Measurements from ENCODE around the gene SERINC1. TPM values are rescaled to one million over a fixed set of nuclear protein-coding genes. Genes with fewer than 3 reads are reported as not detected.
A peak's percentile ranks its signal among the peaks of the same experiment; 100 is the strongest.

The SERINC1 gene
- total and polyA plus RNA-seq, 9 of the 15 experiments (the other 6 are each of a cell fraction or from before 2014, with no cell fraction given): 28.8 to 64.6 (median 39.7) TPM

DNA sequence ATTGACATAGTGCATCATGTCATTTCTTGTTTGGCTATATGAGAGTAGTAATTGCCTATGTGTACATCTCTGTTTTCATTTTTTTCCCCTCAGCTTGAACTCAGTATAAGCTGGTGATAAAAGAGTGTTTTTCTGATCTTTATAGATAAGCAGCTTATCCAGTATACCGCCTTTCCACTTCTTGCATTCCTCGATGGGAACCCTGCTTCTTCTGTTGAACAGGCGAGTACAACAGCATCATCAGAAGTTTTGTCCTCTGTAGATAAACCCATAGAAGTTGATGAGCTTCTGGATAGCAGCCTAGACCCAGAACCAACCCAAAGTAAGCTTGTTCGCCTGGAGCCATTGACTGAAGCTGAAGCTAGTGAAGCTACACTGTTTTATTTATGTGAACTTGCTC lies 39.8 kb downstream of the SERINC1 start (continued):
- TF ChIP-seq, protein P1, sequence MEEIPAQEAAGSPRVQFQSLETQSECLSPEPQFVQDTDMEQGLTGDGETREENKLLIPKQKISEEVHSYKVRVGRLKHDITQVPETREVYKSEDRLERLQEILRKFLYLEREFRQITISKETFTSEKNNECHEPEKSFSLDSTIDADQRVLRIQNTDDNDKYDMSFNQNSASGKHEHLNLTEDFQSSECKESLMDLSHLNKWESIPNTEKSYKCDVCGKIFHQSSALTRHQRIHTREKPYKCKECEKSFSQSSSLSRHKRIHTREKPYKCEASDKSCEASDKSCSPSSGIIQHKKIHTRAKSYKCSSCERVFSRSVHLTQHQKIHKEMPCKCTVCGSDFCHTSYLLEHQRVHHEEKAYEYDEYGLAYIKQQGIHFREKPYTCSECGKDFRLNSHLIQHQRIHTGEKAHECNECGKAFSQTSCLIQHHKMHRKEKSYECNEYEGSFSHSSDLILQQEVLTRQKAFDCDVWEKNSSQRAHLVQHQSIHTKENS (CRISPR knock-in tag; IDR thresholded peaks at IDR 0.05): no peak
- TF ChIP-seq ZNF431 (CRISPR knock-in tag; IDR thresholded peaks at IDR 0.05) (no peak), TEAD4 (IDR thresholded peaks at IDR 0.05; ENCODE audit: low read length) (peak; percentile 84), TEAD4 (CRISPR knock-in tag; IDR thresholded peaks at IDR 0.05; ENCODE audit: borderline replicate concordance) (no peak), SMAD1 (IDR thresholded peaks at IDR 0.05; ENCODE audit: low read depth, low read length, partially characterized antibody) (no peak), KLF16 (IDR thresholded peaks at IDR 0.05) (0 out of 2 replicates have a peak, but pooled peaks have one; percentile 12), BDP1 (IDR thresholded peaks at IDR 0.05; ENCODE audit: insufficient read depth, insufficient read length) (no peak), ILK (tag; IDR thresholded peaks at IDR 0.05; ENCODE audit: borderline replicate concordance, low read depth) (no peak), SLC30A9 (CRISPR knock-in tag; IDR thresholded peaks at IDR 0.05) (no peak), ARID1B (IDR thresholded peaks at IDR 0.05) (peak; percentile 78), FOXM1 (IDR thresholded peaks at IDR 0.05; ENCODE audit: low read depth) (peak; percentile 17; the same call in 1 of the 2 replicates), FOXM1 (CRISPR knock-in tag; IDR thresholded peaks at IDR 0.05; ENCODE audit: low read depth) (no peak), L3MBTL2 (IDR thresholded peaks at IDR 0.05) (no peak), ZNF23 (CRISPR knock-in tag; IDR thresholded peaks at IDR 0.05) (no peak), HNRNPL (IDR thresholded peaks at IDR 0.05; ENCODE audit: low read depth, low read length) (no peak), DPF2 (IDR thresholded peaks at IDR 0.05) (peak; percentile 67), OTX1 (CRISPR knock-in tag; IDR thresholded peaks at IDR 0.05) (no peak), ZNF316 (IDR thresholded peaks at IDR 0.05) (no peak), TAL1 (IDR thresholded peaks at IDR 0.05) (peak; percentile 61), ARNT (IDR thresholded peaks at IDR 0.05) (no peak), ZNF174 (CRISPR knock-in tag; IDR thresholded peaks at IDR 0.05) (no peak), HDAC2 (IDR thresholded peaks at IDR 0.05) (no peak), NR3C1 (CRISPR knock-in tag; IDR thresholded peaks at IDR 0.05) (no peak), CBFA2T2 (conservative IDR thresholded peaks at IDR 0.05) (peak; percentile 48; the same call in 1 of the 2 replicates), ZBED1 (IDR thresholded peaks at IDR 0.05) (no peak), LCOR (CRISPR knock-in tag; IDR thresholded peaks at IDR 0.05) (no peak), CEBPB (tag; IDR thresholded peaks at IDR 0.05) (no peak)
- TF ChIP-seq, protein P2, sequence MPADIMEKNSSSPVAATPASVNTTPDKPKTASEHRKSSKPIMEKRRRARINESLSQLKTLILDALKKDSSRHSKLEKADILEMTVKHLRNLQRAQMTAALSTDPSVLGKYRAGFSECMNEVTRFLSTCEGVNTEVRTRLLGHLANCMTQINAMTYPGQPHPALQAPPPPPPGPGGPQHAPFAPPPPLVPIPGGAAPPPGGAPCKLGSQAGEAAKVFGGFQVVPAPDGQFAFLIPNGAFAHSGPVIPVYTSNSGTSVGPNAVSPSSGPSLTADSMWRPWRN (IDR thresholded peaks at IDR 0.05; ENCODE audit: low read depth): no peak
- TF ChIP-seq, protein P3, sequence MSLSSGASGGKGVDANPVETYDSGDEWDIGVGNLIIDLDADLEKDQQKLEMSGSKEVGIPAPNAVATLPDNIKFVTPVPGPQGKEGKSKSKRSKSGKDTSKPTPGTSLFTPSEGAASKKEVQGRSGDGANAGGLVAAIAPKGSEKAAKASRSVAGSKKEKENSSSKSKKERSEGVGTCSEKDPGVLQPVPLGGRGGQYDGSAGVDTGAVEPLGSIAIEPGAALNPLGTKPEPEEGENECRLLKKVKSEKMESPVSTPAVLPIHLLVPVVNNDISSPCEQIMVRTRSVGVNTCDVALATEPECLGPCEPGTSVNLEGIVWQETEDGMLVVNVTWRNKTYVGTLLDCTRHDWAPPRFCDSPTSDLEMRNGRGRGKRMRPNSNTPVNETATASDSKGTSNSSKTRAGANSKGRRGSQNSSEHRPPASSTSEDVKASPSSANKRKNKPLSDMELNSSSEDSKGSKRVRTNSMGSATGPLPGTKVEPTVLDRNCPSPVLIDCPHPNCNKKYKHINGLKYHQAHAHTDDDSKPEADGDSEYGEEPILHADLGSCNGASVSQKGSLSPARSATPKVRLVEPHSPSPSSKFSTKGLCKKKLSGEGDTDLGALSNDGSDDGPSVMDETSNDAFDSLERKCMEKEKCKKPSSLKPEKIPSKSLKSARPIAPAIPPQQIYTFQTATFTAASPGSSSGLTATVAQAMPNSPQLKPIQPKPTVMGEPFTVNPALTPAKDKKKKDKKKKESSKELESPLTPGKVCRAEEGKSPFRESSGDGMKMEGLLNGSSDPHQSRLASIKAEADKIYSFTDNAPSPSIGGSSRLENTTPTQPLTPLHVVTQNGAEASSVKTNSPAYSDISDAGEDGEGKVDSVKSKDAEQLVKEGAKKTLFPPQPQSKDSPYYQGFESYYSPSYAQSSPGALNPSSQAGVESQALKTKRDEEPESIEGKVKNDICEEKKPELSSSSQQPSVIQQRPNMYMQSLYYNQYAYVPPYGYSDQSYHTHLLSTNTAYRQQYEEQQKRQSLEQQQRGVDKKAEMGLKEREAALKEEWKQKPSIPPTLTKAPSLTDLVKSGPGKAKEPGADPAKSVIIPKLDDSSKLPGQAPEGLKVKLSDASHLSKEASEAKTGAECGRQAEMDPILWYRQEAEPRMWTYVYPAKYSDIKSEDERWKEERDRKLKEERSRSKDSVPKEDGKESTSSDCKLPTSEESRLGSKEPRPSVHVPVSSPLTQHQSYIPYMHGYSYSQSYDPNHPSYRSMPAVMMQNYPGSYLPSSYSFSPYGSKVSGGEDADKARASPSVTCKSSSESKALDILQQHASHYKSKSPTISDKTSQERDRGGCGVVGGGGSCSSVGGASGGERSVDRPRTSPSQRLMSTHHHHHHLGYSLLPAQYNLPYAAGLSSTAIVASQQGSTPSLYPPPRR (CRISPR knock-in tag; IDR thresholded peaks at IDR 0.05; ENCODE audit: borderline replicate concordance): no peak
